C4-2B (cell line): ENCODE measurements around the gene GIMAP6.

ENCODE experiments used
- H3K27ac ChIP-seq: fragments of 450-650 bp; 2 replicates; pipeline ENCODE4 v1.5.1; 2017
- ZFX ChIP-seq: fragments of 450-650 bp; IDR thresholded peaks from 2 replicates; pipeline ENCODE4 v1.6.1; 2017
- TF ChIP-seq, protein P1 (sequence below): fragments of 450-650 bp; conservative IDR thresholded peaks from 2 replicates; pipeline ENCODE4 v1.5.1; 2017; ENCODE audit warnings: mild to moderate bottlenecking

GIMAP6 gene

DNA sequence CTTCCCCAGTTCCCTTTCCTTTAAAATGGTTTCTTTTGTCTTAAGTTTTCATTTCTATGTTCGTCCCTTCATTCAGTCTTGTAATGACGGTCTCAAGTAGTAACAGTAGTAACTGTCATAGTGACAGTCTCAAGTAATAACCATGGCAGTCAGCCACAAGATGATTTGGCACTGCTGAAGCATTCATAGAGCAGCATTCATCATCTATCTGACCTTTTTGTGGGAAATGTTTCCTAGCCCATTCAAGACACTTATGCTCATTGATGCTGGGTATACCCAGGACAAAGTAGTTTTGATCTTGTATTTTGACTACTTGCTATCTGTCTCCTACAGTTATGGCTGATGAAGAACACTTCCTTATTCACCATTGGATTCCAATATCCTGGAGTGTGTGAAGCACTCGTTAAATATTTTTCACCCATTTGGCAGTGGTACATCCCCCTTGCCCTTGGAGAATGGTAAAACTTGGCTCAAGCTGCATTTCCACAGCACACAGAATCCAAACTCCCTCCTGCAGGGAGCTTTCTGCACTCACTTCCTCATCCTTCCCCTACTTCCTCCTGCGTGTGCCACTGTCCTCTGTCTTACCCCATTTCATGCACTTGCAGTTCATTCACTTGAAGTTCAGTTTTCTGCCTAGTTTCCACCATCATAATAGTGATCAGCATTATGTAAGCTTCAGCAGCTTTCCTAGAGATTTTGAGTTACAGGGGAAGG, 46.0 kb downstream of the GIMAP6 start:
- no peak overlapping the region; the same call in 1 of the 2 replicates for H3K27ac ChIP-seq

DNA sequence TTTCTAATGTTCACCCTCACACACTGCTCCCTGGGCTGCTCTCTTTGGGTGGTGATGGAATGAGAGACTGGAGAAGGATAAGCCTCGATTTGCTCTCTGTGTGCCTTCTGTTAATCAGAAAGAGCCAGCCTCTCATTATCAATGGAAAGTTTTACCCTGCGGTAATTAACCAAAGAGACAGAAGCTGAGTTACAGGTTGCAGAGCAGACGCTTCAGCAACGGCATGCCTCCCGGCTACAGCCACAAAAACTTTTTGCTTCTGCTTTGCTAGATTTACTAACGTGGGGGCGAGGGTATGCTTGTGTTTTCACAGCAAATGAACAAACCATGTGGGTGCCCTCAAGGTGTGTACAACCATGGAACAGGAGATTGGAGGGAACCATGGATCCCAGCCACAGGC, 47.0 kb downstream of the GIMAP6 start:
- no peak overlapping the region for H3K27ac ChIP-seq
- TF ChIP-seq, protein P1, sequence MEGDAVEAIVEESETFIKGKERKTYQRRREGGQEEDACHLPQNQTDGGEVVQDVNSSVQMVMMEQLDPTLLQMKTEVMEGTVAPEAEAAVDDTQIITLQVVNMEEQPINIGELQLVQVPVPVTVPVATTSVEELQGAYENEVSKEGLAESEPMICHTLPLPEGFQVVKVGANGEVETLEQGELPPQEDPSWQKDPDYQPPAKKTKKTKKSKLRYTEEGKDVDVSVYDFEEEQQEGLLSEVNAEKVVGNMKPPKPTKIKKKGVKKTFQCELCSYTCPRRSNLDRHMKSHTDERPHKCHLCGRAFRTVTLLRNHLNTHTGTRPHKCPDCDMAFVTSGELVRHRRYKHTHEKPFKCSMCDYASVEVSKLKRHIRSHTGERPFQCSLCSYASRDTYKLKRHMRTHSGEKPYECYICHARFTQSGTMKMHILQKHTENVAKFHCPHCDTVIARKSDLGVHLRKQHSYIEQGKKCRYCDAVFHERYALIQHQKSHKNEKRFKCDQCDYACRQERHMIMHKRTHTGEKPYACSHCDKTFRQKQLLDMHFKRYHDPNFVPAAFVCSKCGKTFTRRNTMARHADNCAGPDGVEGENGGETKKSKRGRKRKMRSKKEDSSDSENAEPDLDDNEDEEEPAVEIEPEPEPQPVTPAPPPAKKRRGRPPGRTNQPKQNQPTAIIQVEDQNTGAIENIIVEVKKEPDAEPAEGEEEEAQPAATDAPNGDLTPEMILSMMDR, result no peak
- TF ChIP-seq ZFX, result no peak

More for the DNA sequence above, 46.0 kb downstream of the GIMAP6 start:
- no peak for TF ChIP-seq ZFX
- TF ChIP-seq, protein P1, result no peak

DNA sequence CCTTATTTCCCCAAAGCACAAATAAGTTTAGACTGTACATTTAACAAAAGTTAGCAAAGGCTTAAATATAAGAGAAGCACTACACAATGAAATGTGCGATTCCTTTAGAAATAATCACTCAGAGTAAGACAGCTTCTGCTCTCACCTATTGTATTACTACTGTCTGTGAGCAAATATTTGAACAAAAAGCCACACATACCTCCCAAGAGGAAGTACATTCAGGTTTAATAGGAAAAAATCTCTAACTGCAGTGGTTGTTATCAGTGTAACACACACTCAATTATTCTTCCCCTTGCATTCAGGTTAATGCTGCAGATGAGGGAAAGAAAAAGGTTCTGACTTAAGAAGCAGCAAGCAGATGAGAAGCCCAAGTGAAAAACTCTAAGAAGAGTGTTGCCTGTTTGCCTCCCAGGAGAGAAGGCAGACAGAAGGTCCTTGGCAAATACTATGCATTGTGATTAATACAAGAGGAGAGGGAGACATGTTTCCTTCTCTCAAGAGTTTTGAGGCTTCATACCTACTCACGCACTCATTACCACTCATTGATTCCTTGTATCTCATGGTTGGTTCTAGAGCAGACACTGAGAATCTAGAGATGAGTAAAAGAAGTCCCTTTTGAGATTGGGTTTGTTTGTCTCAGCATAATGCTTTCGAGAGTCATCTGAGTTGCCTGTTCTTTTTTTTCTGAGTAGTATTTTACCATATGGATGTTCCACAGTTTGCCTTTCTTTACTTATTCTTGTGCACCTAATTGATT, 51.4 kb downstream of the GIMAP6 start:
- TF ChIP-seq, protein P1, result no peak
- no peak for TF ChIP-seq ZFX
- peak overlapping the region; percentile 75 for H3K27ac ChIP-seq

DNA sequence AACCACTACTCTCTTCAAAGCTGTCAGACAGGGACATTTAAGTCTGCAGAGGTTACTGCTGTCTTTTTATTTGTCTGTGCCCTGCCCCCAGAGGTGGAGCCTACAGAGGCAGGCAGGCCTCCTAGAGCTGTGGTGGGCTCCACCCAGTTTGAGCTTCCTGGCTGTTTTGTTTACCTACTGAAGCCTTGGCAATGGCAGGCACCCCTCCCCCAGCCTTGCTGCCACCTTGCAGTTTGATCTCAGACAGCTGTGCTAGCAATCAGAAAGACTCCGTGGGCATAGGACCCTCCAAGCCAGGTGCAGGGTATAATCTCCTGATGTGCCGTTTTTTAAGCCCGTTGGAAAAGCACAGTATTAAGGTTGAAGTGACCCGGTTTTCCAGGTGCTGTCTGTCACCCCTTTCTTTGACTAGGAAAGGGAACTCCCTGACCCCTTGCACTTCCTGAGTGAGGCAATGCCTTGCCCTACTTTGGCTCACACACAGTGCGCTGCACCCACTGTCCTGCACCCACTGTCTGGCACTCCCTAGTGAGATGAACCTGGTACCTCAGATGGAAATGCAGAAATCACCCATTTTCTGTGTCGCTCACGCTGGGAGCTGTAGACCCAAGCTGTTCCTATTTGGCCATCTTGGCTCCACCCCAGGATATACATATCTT, 52.1 kb downstream of the GIMAP6 start:
- H3K27ac ChIP-seq, result peak overlapping the region; percentile 75
